Measurements from ENCODE around the gene SLC7A6OS. TPM values are rescaled to one million over a fixed set of nuclear protein-coding genes. Genes with fewer than 3 reads are reported as not detected.

Gene SLC7A6OS
- total RNA-seq, 1 experiment from 2014 or later = 12.5 TPM

DNA sequence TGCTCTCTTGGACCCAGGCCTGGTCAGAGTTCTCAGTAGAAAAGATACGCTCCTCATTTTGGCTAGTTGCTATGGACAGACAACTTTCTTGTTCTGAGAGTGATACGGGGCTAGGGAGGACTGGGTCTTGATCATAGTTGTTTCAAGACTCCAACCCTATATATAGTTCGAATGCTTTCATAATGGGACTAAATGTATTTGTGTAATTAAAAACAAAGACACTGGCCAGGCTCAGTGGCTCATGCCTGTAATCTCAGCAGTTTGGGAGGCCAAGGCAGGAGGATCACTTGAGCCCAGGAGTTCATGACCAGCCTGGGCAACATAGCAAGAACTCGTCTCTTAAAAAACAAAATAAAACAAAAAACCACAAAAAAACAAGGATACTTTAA, 28.7 kb downstream of the SLC7A6OS start:
- no peak for DNase-seq (ENCODE audit: low read depth)

DNA sequence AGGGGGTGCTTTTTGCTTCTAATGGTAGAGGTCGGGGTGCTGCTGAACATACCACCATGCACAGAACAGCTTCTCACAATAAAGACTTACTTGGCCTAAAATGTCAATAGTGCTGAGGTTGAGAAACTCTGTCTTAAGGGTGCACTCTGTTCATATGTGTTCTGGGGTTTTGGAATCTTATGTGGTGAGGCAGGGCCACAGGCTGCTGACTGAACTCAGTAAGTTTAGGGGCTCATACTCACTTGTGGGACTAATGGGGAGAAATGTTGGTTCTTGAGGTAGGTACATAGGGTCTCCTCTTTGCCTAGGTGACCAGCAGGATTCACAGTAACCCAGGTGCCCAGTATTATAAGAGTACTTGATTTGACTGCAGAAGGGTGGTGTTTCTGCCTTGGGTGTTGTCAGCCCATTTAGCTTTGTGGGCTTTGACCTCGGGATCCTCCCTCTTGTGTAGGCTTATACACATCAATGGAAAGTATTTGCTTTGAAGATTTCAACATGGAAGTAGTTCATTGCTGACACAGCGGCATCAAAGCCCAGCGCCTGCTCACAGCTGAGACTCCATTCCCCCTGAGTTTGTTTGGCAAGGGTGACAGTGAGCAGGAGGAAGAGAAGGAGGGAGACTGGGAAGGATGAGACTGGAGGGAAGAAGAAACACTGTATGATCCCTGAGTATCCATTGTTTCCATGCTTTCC, 29.2 kb downstream of the SLC7A6OS start:
- DNase-seq (ENCODE audit: low read depth) = no peak

DNA sequence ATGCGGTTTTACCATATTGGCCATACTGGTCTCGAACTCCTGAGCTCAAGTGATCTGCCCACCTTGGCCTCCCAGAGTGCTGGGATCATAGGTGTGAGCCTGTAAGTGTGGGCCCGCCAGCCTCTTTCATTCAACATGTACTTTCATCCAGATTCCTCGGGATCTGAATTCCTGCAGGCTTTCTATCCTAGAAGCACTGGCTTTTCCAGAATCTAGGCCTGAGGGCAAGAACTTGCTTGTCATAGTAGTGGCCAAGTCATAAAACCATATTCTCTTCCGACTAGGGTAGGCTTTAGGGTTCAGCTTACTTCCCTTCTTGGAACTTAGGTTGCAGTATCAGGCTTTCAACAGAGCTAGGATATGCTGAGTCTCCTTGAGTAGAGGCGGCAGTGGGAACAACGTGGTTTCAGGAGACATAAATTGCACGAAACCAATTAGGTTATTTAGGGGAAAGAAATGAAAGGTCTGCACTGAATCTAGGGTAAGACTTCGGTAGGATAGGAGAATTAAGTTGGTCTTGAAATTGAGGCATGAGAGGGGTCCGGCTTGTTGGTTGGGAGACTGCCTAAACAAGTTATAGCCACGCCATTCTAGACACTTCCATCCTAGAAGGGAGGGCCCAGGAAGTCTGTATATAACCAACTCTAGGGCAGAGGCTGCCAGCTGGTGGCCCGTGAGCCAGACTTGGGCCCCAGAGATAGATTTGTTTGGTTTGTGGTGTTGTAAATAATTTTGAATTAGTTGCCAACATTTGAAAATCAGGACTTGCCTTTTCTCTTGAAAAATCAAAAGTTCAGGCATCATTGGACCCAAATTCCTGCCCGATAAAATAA, 30.8 kb downstream of the SLC7A6OS start:
- no peak for DNase-seq (ENCODE audit: low read depth)

DNA sequence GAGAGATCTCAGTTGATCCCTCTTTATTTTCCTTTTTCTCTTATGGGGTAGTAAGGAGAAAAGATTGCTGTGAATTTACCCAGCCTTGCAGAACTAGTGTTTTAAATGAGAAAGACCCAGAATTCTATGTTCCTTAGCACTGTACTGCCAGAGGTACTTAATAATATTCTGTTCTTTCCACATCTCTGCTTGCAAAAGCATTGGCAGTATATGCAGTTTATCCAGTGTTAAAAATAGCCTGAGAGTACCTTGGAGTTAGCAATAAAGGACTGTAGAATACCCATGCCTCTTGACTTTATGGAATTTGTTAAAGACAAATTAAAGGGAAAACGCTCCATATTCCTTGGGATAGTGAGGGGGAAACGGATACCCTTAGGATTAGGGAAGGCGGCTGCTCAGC, 34.5 kb downstream of the SLC7A6OS start:
- no peak for DNase-seq (ENCODE audit: low read depth)

DNA sequence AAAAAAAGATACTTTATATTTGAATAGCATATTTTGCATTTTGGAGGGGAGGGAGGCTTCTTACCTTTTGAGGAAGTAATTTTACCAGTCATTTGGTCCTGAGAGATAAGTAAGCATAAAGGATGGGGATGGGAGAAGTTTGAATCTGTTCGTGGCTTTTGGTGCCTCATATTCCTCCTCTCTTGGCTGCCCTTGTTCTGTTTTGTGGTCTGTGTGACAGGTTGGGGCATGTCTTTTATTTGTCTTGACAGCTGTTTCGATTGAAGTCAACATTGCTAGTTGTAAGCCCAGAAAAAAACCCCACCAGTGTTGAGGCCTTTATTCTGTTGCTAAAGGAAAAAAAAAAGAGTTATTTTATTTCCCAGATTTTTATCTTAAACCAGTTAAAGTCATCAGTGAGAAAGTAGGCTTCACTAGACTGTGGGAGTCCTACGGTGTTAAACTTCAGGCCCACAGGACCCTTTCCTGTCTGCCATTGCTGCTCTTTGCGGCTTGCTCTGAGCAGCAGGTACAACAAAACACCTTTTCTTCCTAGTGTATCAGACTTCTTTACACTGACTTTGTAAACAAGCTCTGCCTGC, 35.0 kb downstream of the SLC7A6OS start:
- no peak for DNase-seq (ENCODE audit: low read depth)

DNA sequence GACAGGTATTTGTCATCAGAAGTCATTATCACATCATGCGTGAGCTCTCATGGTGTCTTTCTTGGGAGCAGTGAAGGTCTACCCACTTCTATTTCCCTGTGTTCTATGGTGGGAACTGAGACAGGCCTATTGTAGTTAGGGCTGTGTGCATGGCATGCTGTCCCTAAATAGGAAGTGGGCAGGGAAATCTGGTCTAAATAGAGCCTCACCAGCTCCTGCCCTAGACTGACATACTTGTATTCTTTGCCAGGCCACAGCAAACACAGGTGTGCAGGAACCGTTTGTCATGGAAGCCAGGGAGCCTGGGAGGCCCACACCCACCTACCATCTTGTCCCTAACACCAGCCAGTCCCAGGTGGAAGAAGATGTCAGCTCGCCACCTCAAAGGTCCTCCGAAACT, 36.3 kb downstream of the SLC7A6OS start:
- DNase-seq (ENCODE audit: low read depth) = no peak

DNA sequence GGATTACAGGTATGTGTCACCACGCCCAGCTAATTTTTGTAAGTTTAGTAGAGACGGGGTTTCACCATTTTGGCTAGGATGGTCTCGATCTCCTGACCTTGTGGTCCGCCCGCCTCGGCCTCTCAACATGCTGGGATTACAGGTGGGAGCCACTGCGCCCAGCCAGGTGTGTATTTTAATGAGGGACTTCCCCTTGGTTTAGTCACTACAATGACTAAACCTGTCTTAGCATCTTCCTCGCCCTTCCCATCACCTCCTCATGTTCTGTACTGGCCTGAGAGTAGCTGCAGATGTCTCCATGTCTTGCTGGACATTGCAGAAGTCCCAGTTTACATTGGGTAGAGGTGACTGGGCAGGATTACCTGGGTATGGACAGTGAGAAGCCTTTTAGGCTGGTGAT, 36.9 kb downstream of the SLC7A6OS start:
- DNase-seq (ENCODE audit: low read depth) = no peak

DNA sequence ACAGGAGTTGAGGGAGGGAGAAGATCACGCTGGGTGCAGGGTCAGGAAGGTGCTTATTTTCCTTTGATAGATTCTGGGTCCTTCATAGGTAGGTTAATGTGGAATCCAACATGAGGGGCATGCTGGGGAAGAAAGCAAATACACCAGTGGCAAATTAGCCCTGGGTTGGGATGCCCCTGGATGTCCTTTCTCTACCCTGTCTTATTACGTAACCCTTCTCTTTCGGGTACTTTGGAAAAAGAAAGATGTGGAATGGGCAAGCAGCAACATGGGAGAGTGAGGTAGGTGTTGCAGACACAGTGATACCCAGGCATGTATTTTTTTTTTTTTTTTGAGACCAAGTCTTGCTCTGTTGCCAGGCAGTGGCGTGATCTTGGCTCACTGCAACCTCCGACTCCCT, 37.3 kb downstream of the SLC7A6OS start:
- no peak for DNase-seq (ENCODE audit: low read depth)

DNA sequence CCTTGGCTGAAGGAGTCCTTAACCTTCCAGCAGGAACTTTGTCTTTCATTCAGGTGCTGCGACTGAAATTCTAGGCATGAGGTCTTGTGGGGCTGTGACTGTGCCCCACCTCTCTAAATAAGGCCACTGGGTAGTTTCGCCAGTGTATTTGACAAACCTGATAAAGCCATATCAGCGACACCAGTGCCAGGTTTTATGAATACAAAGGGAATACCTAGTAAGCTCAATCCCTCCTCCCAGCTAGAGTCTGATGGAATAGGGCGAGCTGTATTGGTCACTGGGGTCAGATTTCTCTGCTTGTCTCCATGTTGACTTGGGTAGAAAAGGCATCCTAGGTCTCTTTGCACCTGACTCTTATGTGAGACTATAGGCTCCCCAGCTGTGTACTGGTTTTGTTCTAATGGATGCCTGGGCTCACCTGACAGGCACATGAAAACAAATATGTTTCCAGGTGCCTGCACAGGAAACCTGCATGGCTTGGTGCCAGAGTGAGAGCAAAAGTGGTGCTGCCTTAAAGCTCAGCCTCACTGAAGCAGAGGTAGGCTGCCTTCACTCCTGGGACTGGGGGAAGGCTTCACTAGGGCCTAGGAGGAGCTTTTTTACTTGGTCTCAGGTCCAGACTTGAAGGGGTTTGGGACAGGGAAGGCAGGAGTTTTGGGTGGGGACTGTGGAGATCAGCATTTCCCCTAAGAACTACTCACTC, 38.1 kb downstream of the SLC7A6OS start:
- DNase-seq (ENCODE audit: low read depth) = no peak

DNA sequence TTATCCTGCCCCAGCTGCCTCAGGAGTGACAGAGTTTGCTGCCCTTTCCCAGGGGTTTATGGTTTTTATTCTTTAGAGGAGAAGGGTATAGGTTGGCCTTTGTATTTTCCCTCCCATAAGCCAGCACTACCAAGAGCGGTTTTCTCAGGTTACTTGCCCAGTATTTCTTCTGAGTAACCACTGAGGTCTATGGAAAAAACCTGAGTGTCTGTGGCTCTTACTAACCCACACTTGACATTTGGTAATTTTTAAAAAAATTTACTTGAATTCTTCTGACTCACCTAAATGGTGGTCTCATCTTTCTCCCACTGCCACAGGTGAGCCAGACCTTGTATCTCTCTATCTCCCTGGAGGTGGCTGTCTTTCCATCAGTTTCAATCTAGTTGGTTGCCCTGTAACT, 40.4 kb downstream of the SLC7A6OS start:
- no peak for DNase-seq (ENCODE audit: low read depth)

DNA sequence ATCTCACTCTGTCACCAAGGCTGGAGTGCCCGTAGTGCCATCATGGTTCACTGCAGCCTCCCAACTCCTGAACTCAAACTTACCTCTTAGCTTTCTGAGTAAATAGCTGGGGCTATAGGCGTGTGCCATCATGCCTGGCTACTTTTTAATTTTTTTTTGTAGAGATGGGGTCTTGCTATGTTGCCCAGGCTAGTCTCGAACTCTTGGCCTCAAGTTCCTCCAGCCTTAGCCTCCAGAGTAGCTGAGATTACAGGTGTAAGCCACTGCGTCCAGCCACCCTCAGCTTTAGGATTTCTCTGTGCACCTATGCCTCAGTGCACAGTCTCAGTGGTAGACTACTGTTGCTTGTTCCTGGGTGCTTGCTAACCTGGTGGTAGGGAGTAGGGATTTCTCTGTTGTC, 41.0 kb downstream of the SLC7A6OS start:
- DNase-seq (ENCODE audit: low read depth) = no peak

DNA sequence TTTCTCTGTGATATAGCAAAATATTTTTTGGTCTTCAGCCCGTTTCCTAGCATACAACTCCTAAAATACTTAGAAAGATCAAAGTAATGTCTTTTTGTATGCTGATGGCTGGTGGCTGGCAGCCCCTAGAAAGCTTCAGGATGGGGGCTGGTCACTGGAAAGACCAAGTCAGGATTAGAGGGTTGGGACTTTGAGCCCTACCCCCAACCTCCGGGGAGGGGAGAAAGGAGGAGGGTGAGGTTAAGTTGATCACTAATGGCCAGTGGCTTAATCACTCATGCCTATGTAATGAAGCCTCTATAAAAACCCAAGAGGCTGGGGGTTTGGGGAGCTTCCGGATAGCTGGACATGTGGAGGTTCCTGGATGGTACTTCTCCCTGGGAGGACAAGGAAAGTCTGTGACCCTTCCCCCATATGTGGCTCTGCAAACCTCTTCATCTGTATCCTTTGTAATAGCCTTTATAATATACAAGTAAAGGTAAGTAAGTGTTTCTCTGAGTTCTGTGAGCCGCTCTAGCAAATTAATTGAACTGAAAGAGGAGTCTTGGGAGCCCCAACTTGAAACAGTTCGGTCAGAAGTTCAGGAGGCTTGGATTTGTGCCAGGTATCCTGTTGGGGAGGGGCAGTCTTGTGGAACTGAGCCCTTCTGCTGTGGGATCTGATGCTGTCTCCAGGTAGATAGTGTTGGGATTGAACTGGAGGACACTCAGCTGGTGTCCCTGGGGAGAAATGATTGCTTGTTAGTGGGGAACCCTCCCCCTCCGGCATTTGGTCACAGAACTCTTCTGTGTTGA, 42.9 kb downstream of the SLC7A6OS start:
- DNase-seq (ENCODE audit: low read depth) = no peak

DNA sequence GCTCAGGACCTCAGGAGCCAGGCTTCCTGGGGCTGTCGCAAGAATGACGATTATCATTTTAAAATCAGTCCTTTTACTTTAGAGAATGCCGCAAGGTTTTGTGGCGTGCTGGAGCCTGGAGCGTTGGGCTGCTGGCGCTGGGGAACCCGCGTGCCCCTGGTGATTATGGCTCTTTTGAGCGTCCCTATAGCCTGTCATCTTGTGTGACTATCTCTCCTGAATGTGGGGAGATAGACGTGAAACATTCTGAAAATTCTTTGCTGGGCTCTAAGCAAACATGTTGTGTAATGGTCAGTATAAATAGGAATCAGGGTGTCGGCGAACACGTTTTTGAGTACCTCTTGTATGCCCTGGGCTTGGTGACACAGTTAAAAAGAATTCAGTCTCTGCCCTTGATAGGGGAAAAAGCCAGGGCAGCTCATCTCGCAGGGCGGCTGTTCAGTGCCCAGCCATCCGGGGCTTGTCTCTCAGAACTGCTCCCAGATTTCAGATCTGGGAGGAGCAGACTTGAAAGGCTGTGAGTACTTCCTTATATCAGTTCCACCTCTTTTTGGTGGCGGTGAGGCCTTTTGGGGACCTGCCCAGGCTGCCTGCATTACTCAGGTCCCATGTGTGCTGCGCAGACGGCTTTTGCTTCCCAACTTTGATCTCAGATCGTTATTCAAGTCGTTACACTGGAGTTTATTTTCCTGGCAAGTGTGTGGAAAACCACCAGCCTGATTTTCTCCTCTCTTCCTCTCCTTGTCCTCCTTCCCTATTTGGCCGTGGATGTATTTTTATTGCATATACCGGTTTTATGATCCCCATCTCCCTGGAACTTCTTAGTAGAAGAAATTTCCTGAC, 45.4 kb downstream of the SLC7A6OS start:
- DNase-seq (ENCODE audit: low read depth) = peak; percentile 79

DNA sequence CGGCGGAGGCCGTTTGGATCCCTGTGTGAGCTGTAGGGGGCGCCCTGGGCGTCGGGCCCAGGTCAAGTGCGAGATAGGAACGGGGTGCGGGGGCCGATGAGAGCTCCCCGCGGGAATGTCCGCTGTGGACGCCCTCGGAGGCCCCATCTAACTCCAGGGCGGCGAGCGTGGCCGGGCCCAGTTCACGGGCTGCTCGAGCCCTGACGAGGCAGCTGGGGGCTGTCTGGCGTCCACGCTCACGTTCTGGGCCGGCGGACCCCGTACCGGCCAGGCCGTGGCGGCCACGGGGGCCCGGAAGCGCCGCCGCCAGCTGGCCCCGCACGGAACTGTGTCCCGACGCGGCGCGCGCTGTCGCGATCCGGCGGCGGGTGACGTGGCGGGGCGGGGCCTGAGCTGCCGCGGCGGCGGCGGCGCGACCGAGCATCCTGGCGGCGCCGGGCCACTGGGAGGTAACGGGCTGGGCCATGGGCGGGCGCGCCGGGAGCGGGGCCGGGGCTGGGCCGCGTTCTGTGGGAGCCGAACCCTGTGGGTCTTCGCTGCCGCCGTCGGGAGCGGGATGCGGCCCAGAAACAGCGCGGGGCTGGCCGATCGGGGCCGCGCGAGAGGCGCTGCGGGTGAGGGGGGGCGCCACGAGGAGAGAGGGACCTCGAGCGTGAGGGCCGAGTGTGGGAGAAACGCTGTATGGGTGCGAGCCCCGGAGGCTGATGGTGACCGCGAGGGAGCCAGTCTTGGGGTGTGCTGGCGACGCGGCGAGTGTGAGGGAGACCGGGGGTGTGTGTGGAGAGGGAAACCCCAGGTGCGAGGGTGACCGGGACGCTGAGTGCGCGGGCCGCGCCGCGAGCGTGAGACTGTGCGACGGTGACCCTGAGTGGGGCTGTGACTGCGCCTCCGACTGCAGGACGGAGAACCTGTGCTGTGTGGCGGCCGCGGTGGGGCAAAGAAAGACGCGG, 46.3 kb downstream of the SLC7A6OS start, which contains the start of gene SLC7A6:
TSS of gene SLC7A6 (plus strand) at position 399 of the 950 bp plus-strand sequence. CDS start 10,201 bp downstream, outside the sequence.
- peak; percentile 78 for DNase-seq (ENCODE audit: low read depth)

DNA sequence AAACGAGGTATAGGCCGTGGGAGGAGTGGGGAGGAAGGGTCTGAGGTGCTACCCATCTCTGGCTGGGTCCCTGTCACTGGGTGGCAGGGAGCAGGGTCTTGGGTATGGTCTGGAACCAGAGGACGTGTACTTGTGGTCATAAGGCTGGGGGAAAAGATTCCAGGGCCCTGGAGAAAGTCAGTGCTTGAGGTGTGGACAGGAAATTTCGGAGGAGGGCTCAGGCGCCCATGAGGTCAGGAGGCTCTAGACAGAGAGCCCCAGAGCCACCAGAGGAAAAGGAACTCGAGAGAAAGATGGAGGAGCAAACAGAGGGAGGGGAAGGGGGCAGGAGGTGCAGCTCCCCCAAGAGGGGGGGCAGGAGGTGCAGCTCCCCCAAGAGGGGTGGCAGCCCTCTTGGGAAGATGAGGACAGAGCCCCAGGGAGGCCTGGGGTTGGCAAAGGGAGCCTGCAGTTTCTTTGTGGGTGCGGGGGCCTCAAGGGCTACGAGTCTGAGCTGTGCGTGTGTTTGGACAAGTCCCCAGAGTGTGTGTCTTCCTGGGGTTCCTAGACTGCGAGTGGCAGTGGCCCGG, 47.1 kb downstream of the SLC7A6OS start:
- no peak for DNase-seq (ENCODE audit: low read depth)

DNA sequence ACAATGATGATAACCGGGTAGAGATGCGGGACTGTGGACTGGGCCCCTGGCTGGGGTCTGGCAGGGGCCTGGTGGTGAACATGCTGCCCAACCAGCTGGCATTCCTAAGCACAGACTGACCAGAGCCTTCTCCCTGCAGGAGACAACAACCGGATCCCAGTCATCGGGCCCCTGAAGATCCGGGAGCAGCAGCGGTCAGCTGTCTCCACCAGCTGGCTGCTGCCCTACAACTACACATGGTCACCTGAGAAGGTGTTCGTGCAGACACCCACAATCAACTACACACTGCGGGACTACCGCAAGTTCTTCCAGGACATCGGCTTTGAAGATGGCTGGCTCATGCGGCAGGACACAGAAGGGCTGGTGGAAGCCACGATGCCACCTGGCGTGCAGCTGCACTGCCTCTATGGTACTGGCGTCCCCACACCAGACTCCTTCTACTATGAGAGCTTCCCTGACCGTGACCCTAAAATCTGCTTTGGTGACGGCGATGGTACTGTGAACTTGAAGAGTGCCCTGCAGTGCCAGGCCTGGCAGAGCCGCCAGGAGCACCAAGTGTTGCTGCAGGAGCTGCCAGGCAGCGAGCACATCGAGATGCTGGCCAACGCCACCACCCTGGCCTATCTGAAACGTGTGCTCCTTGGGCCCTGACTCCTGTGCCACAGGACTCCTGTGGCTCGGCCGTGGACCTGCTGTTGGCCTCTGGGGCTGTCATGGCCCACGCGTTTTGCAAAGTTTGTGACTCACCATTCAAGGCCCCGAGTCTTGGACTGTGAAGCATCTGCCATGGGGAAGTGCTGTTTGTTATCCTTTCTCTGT, 51.5 kb downstream of the SLC7A6OS start:
- DNase-seq (ENCODE audit: low read depth) = no peak

All from HT1080 (cell line).